Breast epithelium (tissue), 4 donors: ENCODE measurements around the gene AEBP1. TPM values are rescaled to one million over a fixed set of nuclear protein-coding genes. Genes with fewer than 3 reads are reported as not detected.

Experiments used
- DNase-seq, 2 donors: peaks; one replicate each; pipeline ENCODE4 v3.0.0-alpha.2; 2019; ENCODE audit warnings: low spot score in 2 of 2
- H3K27ac ChIP-seq, 2 donors: fragments of 200-600 bp; sonication (generic) in 1 of 2; one replicate each; pipeline ENCODE4 v1.5.1; 2016 to 2019; ENCODE audit warnings: mild to moderate bottlenecking in 1 of 2
- H3K27me3 ChIP-seq, 2 donors: fragments of 200-600 bp; sonication (generic) in 1 of 2; one replicate each; pipeline versions ENCODE4 v1.5.1 to v1.6.0; 2017 to 2019; ENCODE audit warnings: control low read depth in 1 of 2, mild to moderate bottlenecking in 1 of 2
- H3K36me3 ChIP-seq: fragments of 200-600 bp; one replicate; pipeline ENCODE4 v1.5.1; 2019
- H3K4me1 ChIP-seq, 2 donors: fragments of 200-600 bp; sonication (generic); one replicate each; pipeline ENCODE4 v1.5.1; 2016 to 2019; ENCODE audit warnings: control low read depth in 1 of 2
- H3K4me3 ChIP-seq, 3 donors: fragments of 200-600 bp; sonication (generic); 1 replicate in 2 of 3; 2 replicates in 1 of 3; pipeline ENCODE4 v1.5.1; 2016 to 2019; ENCODE audit warnings: mild to moderate bottlenecking in 3 of 3, moderate library complexity in 2 of 3
- H3K9me3 ChIP-seq, 2 donors: fragments of 200-600 bp; sonication (generic) in 1 of 2; one replicate each; pipeline ENCODE4 v1.5.1; 2016 to 2019; ENCODE audit warnings: control low read depth in 1 of 2
- CTCF ChIP-seq, 3 donors: fragments of 450-650 bp; IDR thresholded peaks; one replicate each; pipeline ENCODE4 v1.5.1; 2016 to 2017; ENCODE audit warnings: antibody characterized with exemption in 3 of 3, mild to moderate bottlenecking in 3 of 3, moderate library complexity in 3 of 3
- POLR2A ChIP-seq: fragments of 450-650 bp; IDR thresholded peaks from one replicate; pipeline ENCODE4 v1.6.1; 2016; ENCODE audit warnings: antibody characterized with exemption, mild to moderate bottlenecking, moderate library complexity
- POLR2AphosphoS5 ChIP-seq, 3 donors: sonication (generic); formaldehyde crosslinking; IDR thresholded peaks; one replicate each; pipeline ENCODE4 v1.6.1; 2017; ENCODE audit warnings: antibody characterized with exemption in 3 of 3
- intact Hi-C: fragments of 100-400 bp; cut with DNase I; formaldehyde crosslinking; loops from one replicate; pipeline ENCODE4 v1.15.1; 2023; ENCODE audit warnings: low total_unique reads
- total RNA-seq, 3 donors: library from RNA; depleted of rRNA; stranded (reverse); fragments of >200 nt; gene quantifications; one replicate each; pipeline ENCODE4 v1.1.0, GENCODE V29; 2016

AEBP1 gene
- total RNA-seq, 3 donors from 2014 or later: 85.6 to 300 (median 145) TPM

- Histone ChIP-seq H3K36me3 (no peaks in the 10 kb centered on the region), H3K27ac (no peak overlapping the region)
Observed at GRCh38 chr7:44077681-44078091, 26.5 kb upstream of the AEBP1 start.

GRCh38 chr7:44078521-44078920, 25.6 kb upstream of the AEBP1 start:
- Histone ChIP-seq H3K4me3 (no peak overlapping the region), H3K9me3 (no peaks in the 10 kb centered on the region), H3K27me3 (no peaks in the 10 kb centered on the region), H3K4me1 (peaks cover 0 to 4% of the 10 kb centered on the region in 2 donors), H3K27ac (no peak overlapping the region), H3K36me3 (no peaks in the 10 kb centered on the region)
- intact Hi-C loops: no loop called here
- TF ChIP-seq POLR2A (no peak), CTCF (IDR thresholded peaks at IDR 0.05) (no peak), POLR2AphosphoS5 (IDR thresholded peaks at IDR 0.05) (no peak)
- no peak for DNase-seq

More at GRCh38 chr7:44077681-44078091, 26.5 kb upstream of the AEBP1 start:
- TF ChIP-seq POLR2A: no peak
- no peak for TF ChIP-seq CTCF (IDR thresholded peaks at IDR 0.05)
- TF ChIP-seq POLR2AphosphoS5 (IDR thresholded peaks at IDR 0.05): no peak
- Histone ChIP-seq H3K9me3 (no peaks in the 10 kb centered on the region), H3K27me3 (no peaks in the 10 kb centered on the region), H3K4me3 (no peak overlapping the region), H3K4me1 (peaks cover 4% of the 10 kb centered on the region in 2 donors)
- intact Hi-C loops: no loop called here
- no peak for DNase-seq

- Histone ChIP-seq H3K36me3 (no peaks in the 10 kb centered on the region), H3K4me1 (no peaks in the 10 kb centered on the region), H3K27me3 (no peaks in the 10 kb centered on the region), H3K9me3 (no peaks in the 10 kb centered on the region), H3K4me3 (no peak overlapping the region), H3K27ac (no peak overlapping the region)
- intact Hi-C loops: no loop called here
- DNase-seq: no peak
- TF ChIP-seq CTCF (IDR thresholded peaks at IDR 0.05) (no peak), POLR2A (no peak), POLR2AphosphoS5 (IDR thresholded peaks at IDR 0.05) (no peak)
Observed at GRCh38 chr7:44079331-44080021, 24.7 kb upstream of the AEBP1 start.

- Histone ChIP-seq H3K9me3 (no peaks in the 10 kb centered on the region), H3K4me1 (no peaks in the 10 kb centered on the region), H3K4me3 (no peak overlapping the region), H3K27ac (no peak overlapping the region), H3K27me3 (no peaks in the 10 kb centered on the region), H3K36me3 (no peaks in the 10 kb centered on the region)
- no peak for DNase-seq
- no peak for TF ChIP-seq POLR2A
- no peak for TF ChIP-seq CTCF (IDR thresholded peaks at IDR 0.05)
- TF ChIP-seq POLR2AphosphoS5 (IDR thresholded peaks at IDR 0.05): no peak
- intact Hi-C loops: no loop called here
Observed at GRCh38 chr7:44080118-44080517, 24.0 kb upstream of the AEBP1 start.

GRCh38 chr7:44080686-44081265, 23.4 kb upstream of the AEBP1 start:
- no peaks in the 10 kb centered on the region for H3K27me3 ChIP-seq
- TF ChIP-seq POLR2A (no peak), POLR2AphosphoS5 (IDR thresholded peaks at IDR 0.05) (no peak), CTCF (IDR thresholded peaks at IDR 0.05) (no peak)
- no peaks in the 10 kb centered on the region for H3K4me1 ChIP-seq
- intact Hi-C loops: no loop called here
- peak overlapping the region in 1 of 3 donors; percentile 96 for H3K4me3 ChIP-seq
- no peaks in the 10 kb centered on the region for H3K36me3 ChIP-seq
- peak overlapping the region; percentile 55 to 84 for H3K27ac ChIP-seq
- H3K9me3 ChIP-seq: no peaks in the 10 kb centered on the region
- DNase-seq: no peak
